HCT116 (cell line): ENCODE measurements around the gene DEFB124. TPM values are rescaled to one million over a fixed set of nuclear protein-coding genes. Genes with fewer than 3 reads are reported as not detected.

Source experiments
- ATAC-seq: fragments of 200-7000 bp; cut with Tn5 transposase; 2 replicates; pipeline ENCODE4 v1.9.1; 2020; ENCODE audit warnings: mild to moderate bottlenecking, moderate library complexity
- BruUV-seq: library from RNA; stranded (reverse); fragments of 400-500 nt; replicated peaks from 2 replicates; lab custom pipeline; 2021; lab: Mats Ljungman, UMichigan
- CTCF ChIA-PET: fragments of 300-600 bp; sonication (Branson Sonifier 250); formaldehyde crosslinking; loops from one replicate; lab custom pipeline; 2021; ENCODE audit warnings: antibody characterized with exemption; lab: Charles Lee
- POLR2A ChIA-PET: fragments of 300-600, 350-600 bp; sonication (Branson Sonifier 250); formaldehyde crosslinking; loops from one replicate; lab custom pipeline; 2021; ENCODE audit warnings: antibody characterized with exemption; lab: Charles Lee
- RAD21 ChIA-PET, 2 experiments: fragments of 300-600 bp; sonication (Branson Sonifier 250); formaldehyde crosslinking; loops; one replicate each; lab custom pipeline; 2023; ENCODE audit warnings: low total read pairs in 2 of 2; ENCODE audit not compliant: uncharacterized antibody in 2 of 2, unreplicated experiment in 2 of 2, low non-redundant PET in 1 of 2; lab: Charles Lee
- DNase-seq: peaks from one replicate; pipeline ENCODE4 v3.0.0-alpha.2; 2010; ENCODE audit warnings: low read depth, low spot score
- H2AFZ ChIP-seq: fragments of 200-600 bp; shearing (Covaris generic), sonication (generic); 2 replicates; pipeline ENCODE4 v1.6.1; 2017; ENCODE audit warnings: low read depth, mixed run types, mixed read lengths, antibody characterized with exemption, low read length; ENCODE audit not compliant: poor library complexity, severe bottlenecking
- H3K27ac ChIP-seq: 2 replicates; pipeline ENCODE4 v1.5.1; 2012; ENCODE audit warnings: low read depth, low read length
- H3K27me3 ChIP-seq: fragments of 200-600 bp; sonication (generic); 2 replicates; pipeline ENCODE4 v1.6.1; 2016; ENCODE audit warnings: mixed run types, low read length, mixed read lengths; ENCODE audit not compliant: insufficient read depth
- H3K36me3 ChIP-seq, 2 experiments: fragments of 200-500 bp in 1 of 2; fragments of 200-600 bp in 1 of 2; sonication (Bioruptor generic) in 1 of 2; sonication (generic) in 1 of 2; 2 replicates each; pipeline versions ENCODE4 v1.5.1 to v1.6.1; 2014 to 2016; ENCODE audit warnings: low read length in 2 of 2, inconsistent platforms in 1 of 2, mixed read lengths in 1 of 2, mixed run types in 1 of 2; ENCODE audit not compliant: insufficient read depth in 2 of 2, control insufficient read depth in 1 of 2
- H3K4me1 ChIP-seq, 2 experiments: fragments of 200-600 bp in 1 of 2; sonication (generic) in 1 of 2; 2 replicates each; pipeline versions ENCODE4 v1.5.1 to v1.6.1; 2012 to 2017; ENCODE audit warnings: low read length in 2 of 2, inconsistent platforms in 1 of 2, mild to moderate bottlenecking in 1 of 2, mixed read lengths in 1 of 2, mixed run types in 1 of 2, moderate library complexity in 1 of 2; ENCODE audit not compliant: insufficient read depth in 2 of 2, control insufficient read depth in 1 of 2
- H3K4me2 ChIP-seq: fragments of 200-600 bp; sonication (generic); 2 replicates; pipeline ENCODE4 v1.6.1; 2017; ENCODE audit warnings: mixed run types, low read length, mixed read lengths
- H3K4me3 ChIP-seq, 2 experiments: fragments of 200-600 bp in 1 of 2; sonication (generic) in 1 of 2; replicated peaks in 1 of 2; 2 replicates each; pipeline ENCODE4 v1.5.1; 2011 to 2016; ENCODE audit warnings: low read length in 2 of 2, control low read depth in 1 of 2, low read depth in 1 of 2, mild to moderate bottlenecking in 1 of 2, mixed read lengths in 1 of 2, mixed run types in 1 of 2
- H3K79me2 ChIP-seq: fragments of 200-600 bp; sonication (generic); 2 replicates; pipeline ENCODE4 v1.6.1; 2017; ENCODE audit warnings: mild to moderate bottlenecking, mixed run types, low read length, moderate library complexity, mixed read lengths; ENCODE audit not compliant: insufficient read depth
- H3K9ac ChIP-seq: fragments of 200-600 bp; sonication (generic); 2 replicates; pipeline ENCODE4 v1.6.1; 2016; ENCODE audit warnings: low read length, mixed read lengths
- H3K9me2 ChIP-seq: fragments of 200-600 bp; sonication (generic), shearing (Covaris generic); 2 replicates; pipeline ENCODE4 v1.6.1; 2017; ENCODE audit warnings: mixed run types, mild to moderate bottlenecking, moderate library complexity; ENCODE audit not compliant: insufficient read depth
- H3K9me3 ChIP-seq, 2 experiments: fragments of 200-500 bp in 1 of 2; fragments of 200-600 bp in 1 of 2; sonication (Bioruptor generic) in 1 of 2; sonication (generic) in 1 of 2; 2 replicates each; pipeline ENCODE4 v1.6.1; 2014 to 2017; ENCODE audit warnings: low read length in 2 of 2, mixed read lengths in 2 of 2, inconsistent platforms in 1 of 2, low read depth in 1 of 2, mild to moderate bottlenecking in 1 of 2, mixed run types in 1 of 2, moderate library complexity in 1 of 2; ENCODE audit not compliant: control insufficient read depth in 1 of 2, insufficient read depth in 1 of 2
- H4K20me1 ChIP-seq: fragments of 200-600 bp; sonication (generic), shearing (Covaris generic); 2 replicates; pipeline ENCODE4 v1.6.1; 2017; ENCODE audit warnings: mixed run types, mild to moderate bottlenecking, moderate library complexity; ENCODE audit not compliant: insufficient read depth
- EZH2 ChIP-seq: fragments of 200-600 bp; sonication (generic); IDR thresholded peaks from 2 replicates; pipeline ENCODE4 v1.6.1; 2017; ENCODE audit warnings: antibody characterized with exemption, mixed run types
- REST ChIP-seq: IDR thresholded peaks from 2 replicates; pipeline ENCODE4 v1.6.1; 2012; ENCODE audit warnings: low read depth
- YY1 ChIP-seq: IDR thresholded peaks from 2 replicates; pipeline ENCODE4 v1.6.1; 2011; ENCODE audit warnings: low read length, low read depth, moderate library complexity, mild to moderate bottlenecking; ENCODE audit not compliant: insufficient replicate concordance; ENCODE audit errors: extremely low read depth
- intact Hi-C: fragments of 100-400 bp; cut with micrococcal nuclease; formaldehyde crosslinking; loops from 2 replicates; pipeline ENCODE4 v1.10.0; 2022
- total RNA-seq: library from RNA; stranded (reverse); gene quantifications from one replicate; pipeline ENCODE4 v1.2.1, GENCODE V29; 2021; ENCODE audit not compliant: unreplicated experiment
- TF ChIP-seq, protein P1 (sequence below), 3 experiments: fragments of 200-600 bp in 1 of 3; sonication (generic) in 1 of 3; IDR thresholded peaks in 2 of 3; conservative IDR thresholded peaks in 1 of 3; 2 replicates each; pipeline ENCODE4 v1.5.1; 2012 to 2017; ENCODE audit warnings: low read depth in 2 of 3, low read length in 2 of 3, antibody characterized with exemption in 1 of 3, borderline replicate concordance in 1 of 3, control low read depth in 1 of 3, mild to moderate bottlenecking in 1 of 3, mixed read lengths in 1 of 3, mixed run types in 1 of 3, moderate library complexity in 1 of 3; ENCODE audit not compliant: insufficient read depth in 1 of 3

The DEFB124 gene
- total RNA-seq, 1 experiment from 2014 or later = not detected

DNA sequence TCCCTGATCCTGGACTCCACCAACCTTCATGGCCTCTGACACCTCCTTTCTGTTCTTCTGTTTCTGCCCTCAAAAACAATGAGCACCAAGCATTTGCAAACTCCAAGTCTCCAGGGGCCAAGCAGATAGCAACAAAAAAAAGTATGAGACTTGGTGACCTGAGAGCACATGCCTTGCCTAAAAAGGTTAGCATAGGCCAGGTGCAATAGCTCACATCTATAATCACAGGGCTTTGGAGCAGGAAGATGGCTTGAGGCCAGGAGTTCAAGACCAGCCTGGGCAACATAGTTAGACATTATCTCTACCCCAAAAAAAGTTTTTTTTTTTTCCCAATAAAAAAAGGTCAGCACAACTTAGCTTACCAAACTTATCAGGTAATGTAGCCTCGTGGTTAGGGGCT, 25.6 kb upstream of the DEFB124 start:
- ATAC-seq (no peak), DNase-seq (no peak)
- Histone ChIP-seq H3K27me3 (no peaks in the 10 kb centered on the region), H3K9me3 (no peaks in the 10 kb centered on the region), H3K9ac (no peak overlapping the region), H3K79me2 (no peaks in the 10 kb centered on the region), H4K20me1 (no peaks in the 10 kb centered on the region), H2AFZ (no peak overlapping the region), H3K4me1 (peaks cover 0 to 5% of the 10 kb centered on the region in 2 experiments; a peak in 2 of 4 replicates), H3K4me3 (no peak overlapping the region), H3K27ac (no peak overlapping the region), H3K36me3 (no peaks in the 10 kb centered on the region), H3K4me2 (no peak overlapping the region), H3K9me2 (no peaks in the 10 kb centered on the region)
- no TSS peak for BruUV-seq
- intact Hi-C loops = no loop called here
- ChIA-PET CTCF (interaction anchor here (1.7 kb wide), 1 partner anchor 186 kb away, joined by 9 read pairs; no protein-coding TSS in a partner anchor), POLR2A (no interaction called here), RAD21 (no interaction called here)
- no peak for TF ChIP-seq REST
- TF ChIP-seq EZH2 = no peak

DNA sequence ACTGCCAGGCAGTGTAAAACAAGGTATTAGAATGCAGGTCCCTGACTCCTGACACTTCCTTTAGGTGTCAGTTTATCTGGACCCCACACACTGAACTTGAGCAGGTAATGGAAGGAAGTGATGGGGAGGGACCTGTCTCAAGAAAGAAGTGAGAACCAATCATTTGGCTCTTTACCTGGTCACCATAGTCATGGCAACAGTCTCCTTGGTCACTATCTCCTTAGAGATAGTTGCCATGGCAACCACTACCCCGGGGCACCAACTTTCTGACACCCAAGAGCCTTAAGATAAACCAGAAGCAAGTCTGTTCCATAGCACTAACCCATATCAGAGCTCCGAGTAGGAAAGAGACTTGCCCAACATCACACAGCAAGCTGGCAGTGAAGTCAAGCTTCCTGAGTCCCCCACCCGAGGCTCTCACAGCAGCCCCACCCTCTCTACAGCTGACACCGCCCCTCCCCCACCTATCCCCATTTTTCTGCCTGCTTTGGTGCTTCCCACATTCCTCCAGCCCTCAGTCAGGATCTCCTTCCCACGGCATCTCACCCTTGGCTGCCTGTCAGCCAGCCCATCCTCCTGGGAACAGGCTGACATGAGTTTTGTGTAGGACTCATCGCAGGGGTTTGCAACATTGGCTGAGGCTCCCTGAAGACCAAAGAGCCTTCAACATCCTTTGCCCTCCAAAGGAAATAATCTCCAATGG, 23.1 kb upstream of the DEFB124 start:
- Histone ChIP-seq H2AFZ (no peak overlapping the region), H3K9me2 (no peaks in the 10 kb centered on the region), H3K9me3 (no peaks in the 10 kb centered on the region), H3K4me3 (no peak overlapping the region), H4K20me1 (no peaks in the 10 kb centered on the region), H3K36me3 (no peaks in the 10 kb centered on the region), H3K4me2 (no peak overlapping the region), H3K4me1 (0 out of 4 replicates have a peak, but pooled peaks cover 0 to 6% of the 10 kb centered on the region in 2 experiments), H3K79me2 (no peaks in the 10 kb centered on the region), H3K9ac (no peak overlapping the region), H3K27ac (no peak overlapping the region), H3K27me3 (no peaks in the 10 kb centered on the region)
- peak; percentile 15 for DNase-seq
- ATAC-seq = no peak
- RAD21 ChIA-PET = no interaction called here
- POLR2A ChIA-PET = no interaction called here
- CTCF ChIA-PET = no interaction called here
- BruUV-seq = no TSS peak
- intact Hi-C loops = no loop called here
- TF ChIP-seq YY1 = no peak
- TF ChIP-seq, protein P1, sequence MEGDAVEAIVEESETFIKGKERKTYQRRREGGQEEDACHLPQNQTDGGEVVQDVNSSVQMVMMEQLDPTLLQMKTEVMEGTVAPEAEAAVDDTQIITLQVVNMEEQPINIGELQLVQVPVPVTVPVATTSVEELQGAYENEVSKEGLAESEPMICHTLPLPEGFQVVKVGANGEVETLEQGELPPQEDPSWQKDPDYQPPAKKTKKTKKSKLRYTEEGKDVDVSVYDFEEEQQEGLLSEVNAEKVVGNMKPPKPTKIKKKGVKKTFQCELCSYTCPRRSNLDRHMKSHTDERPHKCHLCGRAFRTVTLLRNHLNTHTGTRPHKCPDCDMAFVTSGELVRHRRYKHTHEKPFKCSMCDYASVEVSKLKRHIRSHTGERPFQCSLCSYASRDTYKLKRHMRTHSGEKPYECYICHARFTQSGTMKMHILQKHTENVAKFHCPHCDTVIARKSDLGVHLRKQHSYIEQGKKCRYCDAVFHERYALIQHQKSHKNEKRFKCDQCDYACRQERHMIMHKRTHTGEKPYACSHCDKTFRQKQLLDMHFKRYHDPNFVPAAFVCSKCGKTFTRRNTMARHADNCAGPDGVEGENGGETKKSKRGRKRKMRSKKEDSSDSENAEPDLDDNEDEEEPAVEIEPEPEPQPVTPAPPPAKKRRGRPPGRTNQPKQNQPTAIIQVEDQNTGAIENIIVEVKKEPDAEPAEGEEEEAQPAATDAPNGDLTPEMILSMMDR (IDR thresholded peaks at IDR 0.05 in 2 of 3, conservative IDR thresholded peaks at IDR 0.05 in 1 of 3; ENCODE audit: borderline replicate concordance in 1 of 3, insufficient read depth in 1 of 3, low read depth in 2 of 3, low read length in 2 of 3) = no peak
